Hematopoietic multipotent progenitor cell treated with erythropoietin and hydrocortisone succinate and interleukin-3 and kit ligand, for 15 days (in vitro differentiated cells): ENCODE data around the gene PRAC1.
A peak's percentile ranks its signal among the peaks of the same experiment; 100 is the strongest.
"Not testable (repeated sequence)": the region's sequence is repeated elsewhere in the genome, so short reads cannot be mapped to it uniquely, and the experiment has no call there.

Experiments used
- DNase-seq: peaks from one replicate; pipeline ENCODE4 v3.0.0-alpha.2; 2015; ENCODE audit warnings: low spot score

PRAC1 gene

GRCh38 chr17:48726916-48727286 lies 4.6 kb upstream of the PRAC1 start:
- DNase-seq: no peak

- DNase-seq: no peak
These were observed 4.0 kb upstream of the PRAC1 start for GRCh38 chr17:48726114-48726915.

- DNase-seq: no peak
These were observed 3.2 kb upstream of the PRAC1 start for GRCh38 chr17:48725288-48726064.

- DNase-seq: no peak
These were observed 2.6 kb upstream of the PRAC1 start for GRCh38 chr17:48725004-48725287.

- peak; percentile 44 for DNase-seq
These were observed 2.1 kb upstream of the PRAC1 start for GRCh38 chr17:48724251-48725003.

- no peak for DNase-seq
These were observed 1.3 kb upstream of the PRAC1 start for GRCh38 chr17:48723423-48724250.

GRCh38 chr17:48722915-48723422 lies 651 bp upstream of the PRAC1 start, which contains the start of gene PRAC2:
PRAC2 (plus strand) TSS chr17:48723185; CDS start chr17:48724411, 1,226 bp downstream.
- no peak for DNase-seq

GRCh38 chr17:48721009-48721402 lies 1.3 kb downstream of the PRAC1 start:
- DNase-seq: no peak

GRCh38 chr17:48720266-48721008 lies 1.9 kb downstream of the PRAC1 start:
- DNase-seq: no peak

GRCh38 chr17:48719642-48720265 lies 2.6 kb downstream of the PRAC1 start:
- no peak for DNase-seq

- no peak for DNase-seq
These were observed 3.3 kb downstream of the PRAC1 start for GRCh38 chr17:48718761-48719641.

GRCh38 chr17:48718227-48718760 lies 4.0 kb downstream of the PRAC1 start:
- no peak for DNase-seq

GRCh38 chr17:48717367-48718226 lies 4.7 kb downstream of the PRAC1 start:
- no peak for DNase-seq

GRCh38 chr17:48716549-48716948 lies 5.8 kb downstream of the PRAC1 start:
- DNase-seq: not testable (repeated sequence)

- no peak for DNase-seq
These were observed 6.6 kb downstream of the PRAC1 start for GRCh38 chr17:48715496-48716399.

- no peak for DNase-seq
These were observed 11.2 kb downstream of the PRAC1 start for GRCh38 chr17:48711128-48711527.
